SIG-M5 treated with dmso at 0.1 percent for 504 hours (cell line): ENCODE measurements around the gene STX5.
"Not testable (repeated sequence)": the region's sequence is repeated elsewhere in the genome, so short reads cannot be mapped to it uniquely, and the experiment has no call there.

Experiments
- DNase-seq: peaks from one replicate; lab custom pipeline; 2025; ENCODE audit not compliant: unreplicated experiment; lab: John Stamatoyannopoulos, UW

The STX5 gene

DNA sequence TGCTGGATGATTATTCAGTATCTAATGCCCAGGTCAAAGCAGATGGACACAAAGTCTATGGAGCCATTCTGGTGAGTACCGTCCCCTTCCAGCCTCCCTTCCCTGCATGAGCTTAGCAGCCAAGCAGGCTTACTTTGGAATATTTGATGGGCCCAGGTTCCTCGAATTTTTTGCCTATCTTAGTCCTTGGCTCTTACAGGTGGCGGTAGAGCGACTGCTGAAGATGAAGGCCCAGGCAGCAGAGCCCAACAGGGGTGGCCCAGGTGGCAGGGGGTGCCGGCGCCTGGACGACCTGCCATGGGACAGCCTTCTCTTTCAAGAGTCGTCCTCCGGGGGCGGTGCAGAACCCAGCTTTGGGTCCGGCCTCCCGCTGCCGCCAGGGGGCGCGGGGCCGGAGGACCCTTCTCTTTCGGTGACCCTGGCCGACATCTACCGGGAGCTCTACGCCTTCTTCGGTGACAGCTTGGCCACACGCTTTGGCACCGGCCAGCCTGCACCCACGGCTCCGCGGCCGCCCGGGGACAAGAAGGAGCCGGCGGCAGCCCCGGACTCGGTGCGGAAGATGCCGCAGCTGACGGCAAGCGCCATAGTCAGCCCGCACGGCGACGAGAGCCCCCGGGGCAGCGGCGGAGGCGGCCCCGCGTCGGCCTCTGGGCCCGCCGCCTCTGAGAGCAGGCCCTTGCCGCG lies 45.4 kb downstream of the STX5 start:
- peak; percentile 76 for DNase-seq

DNA sequence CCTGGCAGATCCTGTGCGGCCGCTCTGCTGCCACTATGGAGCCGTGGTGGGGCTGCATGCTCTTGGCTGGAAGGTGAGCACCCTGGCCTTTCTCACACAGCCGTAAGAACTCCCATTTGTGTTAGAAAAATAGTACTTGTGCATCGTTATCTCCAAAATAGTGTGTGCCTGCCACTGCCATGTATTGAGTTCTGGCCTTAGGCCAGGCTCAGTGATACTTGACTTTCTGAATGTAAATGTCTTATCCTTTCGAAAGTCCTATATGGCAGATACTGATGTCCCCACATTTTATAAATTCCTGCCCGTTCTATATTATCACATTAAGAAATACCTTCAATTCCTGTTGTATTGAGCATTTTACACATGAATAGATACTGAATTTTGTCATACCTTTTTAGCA lies 49.1 kb downstream of the STX5 start:
- DNase-seq: no peak

DNA sequence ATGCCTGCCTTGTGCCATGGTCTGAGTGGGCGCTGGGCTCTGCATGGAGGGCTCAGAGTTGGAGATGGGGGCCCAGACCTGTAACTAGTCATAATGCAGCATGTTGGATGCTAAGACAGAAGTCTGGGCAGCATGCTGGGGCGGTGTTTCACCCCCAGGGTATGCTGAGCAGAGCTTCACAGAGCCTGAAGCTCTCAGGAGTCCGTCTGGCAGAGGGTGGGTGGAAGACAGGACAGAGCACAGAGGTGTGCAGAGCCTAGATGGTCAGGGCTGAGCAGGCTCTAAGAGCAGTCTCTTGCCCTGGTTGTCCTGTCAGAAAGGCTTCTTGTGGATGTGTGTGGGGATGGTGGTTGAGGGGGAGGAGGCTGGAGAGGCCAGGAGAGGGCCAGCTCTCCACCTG lies 53.4 kb downstream of the STX5 start:
- DNase-seq: no peak

DNA sequence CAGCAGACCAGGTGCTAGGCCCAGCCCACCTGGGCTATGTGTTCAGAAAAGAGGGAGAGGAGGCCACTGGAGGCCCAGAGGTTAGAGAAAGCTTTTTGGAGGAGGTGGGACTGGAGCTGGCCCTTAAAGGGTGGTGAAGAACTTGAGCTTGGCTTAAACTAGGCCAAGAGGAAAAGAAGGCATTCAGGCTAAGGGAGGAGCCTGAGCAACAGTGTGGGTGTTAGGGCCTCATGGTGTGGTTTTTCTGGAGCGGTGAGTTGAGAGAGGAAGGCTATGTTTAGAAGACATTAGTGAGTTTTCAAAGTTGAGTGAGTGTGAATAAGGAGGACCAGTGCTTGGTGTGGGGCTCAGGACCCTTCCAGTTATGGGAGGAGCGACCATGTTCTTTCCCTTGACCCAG lies 54.5 kb downstream of the STX5 start:
- no peak for DNase-seq

DNA sequence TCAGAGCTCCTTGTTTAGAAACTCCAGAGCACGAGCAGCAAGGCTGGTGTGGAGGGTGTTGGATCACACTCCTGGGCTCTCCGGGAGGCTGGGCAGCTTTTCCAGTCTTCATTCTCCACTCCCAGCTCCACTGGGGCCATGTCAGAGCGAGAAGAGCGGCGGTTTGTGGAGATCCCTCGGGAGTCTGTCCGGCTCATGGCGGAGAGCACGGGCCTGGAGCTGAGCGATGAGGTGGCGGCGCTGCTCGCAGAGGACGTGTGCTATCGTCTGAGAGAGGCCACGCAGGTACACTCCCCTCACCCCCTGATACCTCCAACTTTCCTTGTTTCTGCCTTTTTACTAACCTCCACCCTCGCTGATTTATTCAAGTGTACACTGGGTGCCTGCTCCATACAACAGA lies 56.2 kb downstream of the STX5 start:
- no peak for DNase-seq

DNA sequence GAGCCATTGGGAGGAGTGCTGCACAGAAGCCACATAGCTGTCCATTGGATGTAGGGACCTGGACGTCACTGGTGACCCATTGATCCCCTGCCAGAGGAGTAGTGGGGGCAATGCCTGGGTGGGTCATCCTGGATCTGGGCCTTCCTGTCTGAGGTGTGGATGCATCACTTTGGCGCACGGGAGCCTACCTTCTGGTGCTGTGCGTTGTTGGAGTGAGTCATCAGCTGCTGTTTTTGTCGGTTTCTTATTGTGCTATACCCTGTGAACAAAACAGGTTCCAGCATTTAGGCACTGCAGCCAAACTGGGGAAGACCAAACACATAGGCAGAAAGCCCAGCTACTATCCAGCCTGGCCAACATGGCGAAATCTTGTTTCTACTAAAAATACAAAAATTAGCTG lies 57.4 kb downstream of the STX5 start:
- DNase-seq: no peak

DNA sequence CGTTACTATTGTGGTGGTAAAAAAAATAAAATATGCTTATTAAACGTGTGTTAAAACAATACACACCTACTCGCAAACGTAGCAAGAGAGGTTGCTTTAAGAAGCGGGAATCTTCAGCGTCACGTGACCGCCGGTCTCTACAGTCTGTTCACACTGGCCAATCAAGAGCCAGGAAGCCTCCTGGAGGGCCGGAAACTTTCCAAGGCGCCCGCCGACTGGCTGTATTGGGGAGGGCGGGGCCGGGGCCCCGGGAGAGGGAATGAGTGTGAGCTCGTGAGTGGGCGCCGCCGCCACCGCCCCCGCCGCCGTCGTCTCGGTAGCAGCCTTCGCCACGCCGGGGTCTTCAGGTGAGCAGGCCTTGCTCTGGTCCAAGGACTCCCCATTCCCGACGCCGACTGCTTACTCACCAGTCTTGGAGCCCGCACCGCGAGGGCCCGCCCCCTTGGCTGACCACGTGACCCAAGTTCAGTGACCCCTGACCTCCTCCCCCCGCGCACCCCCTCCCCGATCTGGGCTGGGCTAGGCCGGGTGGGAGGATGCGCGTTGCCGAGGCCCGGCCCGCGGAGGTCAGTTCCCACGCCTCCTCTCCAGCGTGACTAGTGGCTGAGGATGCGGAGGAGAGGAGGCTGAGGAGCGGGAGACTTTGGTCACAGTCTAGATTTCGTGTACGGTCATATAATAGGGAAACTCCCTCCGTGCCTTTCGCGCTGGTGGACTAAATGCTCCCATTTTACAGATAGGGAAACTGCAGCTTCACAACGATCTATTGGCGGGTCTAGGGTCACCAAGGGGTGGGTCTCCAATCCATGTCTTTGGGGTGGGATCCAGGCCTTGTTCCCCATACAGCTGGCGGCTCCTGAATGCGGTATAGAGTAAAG lies 60.5 kb downstream of the STX5 start, which contains the start of gene TAF6L:
TSS of gene TAF6L (plus strand) at position 253 of the 878 bp plus-strand sequence. CDS start 4,388 bp downstream, outside the sequence.
- DNase-seq: peak; percentile 94

DNA sequence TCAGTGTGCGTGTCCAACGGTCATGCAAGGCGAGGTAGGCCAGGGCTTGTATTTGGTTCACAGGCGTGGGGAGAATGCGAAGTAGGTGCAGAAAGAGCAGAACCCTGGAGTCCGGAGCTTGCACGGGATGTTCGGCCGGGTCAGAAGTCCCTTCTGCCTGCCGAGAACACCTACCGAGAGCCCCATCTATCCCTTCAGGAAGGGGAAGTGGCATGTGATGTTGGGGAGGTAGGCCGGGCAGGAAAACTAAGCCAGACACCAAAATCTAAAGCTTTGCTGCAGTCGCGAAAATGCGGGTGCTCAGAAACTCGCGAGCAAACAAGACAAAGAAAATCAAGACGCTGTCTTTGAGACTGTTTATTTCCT lies 61.1 kb downstream of the STX5 start:
- peak; percentile 62 for DNase-seq

DNA sequence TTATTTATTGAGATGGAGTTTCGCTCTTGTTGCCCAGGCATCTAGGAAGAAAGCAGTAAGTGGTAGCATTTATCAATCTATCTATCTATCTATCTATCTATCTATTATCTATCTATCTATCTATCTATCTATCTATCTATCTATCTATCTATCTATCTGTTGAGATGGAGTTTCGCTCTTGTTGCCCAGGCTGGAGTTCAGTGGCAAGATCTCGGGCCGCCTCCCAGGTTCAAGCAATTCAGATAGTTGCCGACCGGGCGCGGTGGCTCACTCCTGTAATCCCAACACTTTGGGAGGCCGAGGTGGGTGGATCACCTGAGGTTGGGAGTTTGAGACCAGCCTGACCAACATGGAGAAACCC lies 71.0 kb downstream of the STX5 start:
- DNase-seq: not testable (repeated sequence)

DNA sequence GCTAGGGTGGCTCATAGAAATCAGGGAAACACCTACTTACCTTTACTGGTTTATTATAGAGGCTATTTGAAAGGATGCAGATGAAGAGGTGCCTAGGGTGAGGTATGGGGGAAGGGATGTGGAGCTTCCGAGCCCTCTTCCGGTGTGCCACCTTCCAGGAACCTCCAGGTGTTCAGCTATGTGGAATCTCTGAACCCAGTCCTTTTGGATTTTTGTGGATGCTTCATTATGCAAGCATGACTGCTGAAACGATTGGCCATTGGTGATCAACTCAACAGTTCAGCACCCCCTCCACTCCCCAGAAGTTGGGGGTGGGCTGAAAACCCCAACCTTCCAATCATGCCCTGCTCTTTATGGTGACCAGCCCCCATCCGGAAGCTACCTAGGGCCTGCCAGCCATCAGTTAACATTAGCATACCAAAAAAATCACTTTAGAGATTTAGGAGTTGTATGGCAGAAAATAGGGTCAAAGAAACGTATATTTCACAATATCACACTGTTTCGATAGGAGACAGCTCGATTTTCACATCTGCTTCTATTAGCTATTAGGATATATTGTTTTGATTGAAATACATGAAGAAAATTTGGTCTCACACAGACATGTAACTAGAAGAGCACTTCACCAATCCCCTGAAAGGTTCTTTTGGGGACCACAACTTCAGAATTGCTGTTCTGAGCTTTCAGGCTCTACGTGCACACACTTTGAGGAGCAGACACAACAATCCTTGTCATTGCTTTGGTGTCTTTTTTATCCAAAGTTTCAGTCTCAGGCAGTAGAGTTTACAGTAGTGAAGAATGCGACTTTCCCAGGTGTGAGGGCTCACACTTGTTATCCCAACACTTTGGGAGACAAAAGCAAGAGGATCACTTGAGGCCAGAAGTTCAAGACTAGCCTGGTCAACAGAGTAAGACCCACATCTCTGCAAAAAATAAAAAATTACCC lies 73.7 kb downstream of the STX5 start:
- no peak for DNase-seq
